BE2C (cell line): ENCODE data around the gene C21orf58.
A peak's percentile ranks its signal among the peaks of the same experiment; 100 is the strongest.

ENCODE experiments used
- DNase-seq: peaks from one replicate; pipeline ENCODE4 v3.0.0-alpha.2; 2020
- H3K27me3 ChIP-seq: fragments of 250-450 bp; sonication (Bioruptor Pico); 2 replicates; pipeline ENCODE4 v1.5.1; 2020; ENCODE audit warnings: mild to moderate bottlenecking
- H3K36me3 ChIP-seq: fragments of 250-450 bp; sonication (Bioruptor Pico); 2 replicates; pipeline ENCODE4 v1.5.1; 2020; ENCODE audit warnings: mild to moderate bottlenecking
- H3K4me1 ChIP-seq: fragments of 250-450 bp; sonication (Bioruptor Pico); 2 replicates; pipeline ENCODE4 v1.5.1; 2020
- H3K4me3 ChIP-seq: 2 replicates; pipeline ENCODE4 v1.5.1; 2011; ENCODE audit warnings: low read depth, low read length
- H3K9me3 ChIP-seq: fragments of 250-450 bp; sonication (Bioruptor Pico); 2 replicates; pipeline ENCODE4 v1.5.1; 2020
- TF ChIP-seq, protein P1 (sequence below): IDR thresholded peaks from 2 replicates; pipeline ENCODE4 v1.5.1; 2012; ENCODE audit warnings: mild to moderate bottlenecking, low read depth, low read length

Gene C21orf58

GRCh38 chr21:46325073-46325912 lies 1.6 kb upstream of the C21orf58 start:
- DNase-seq, result peak; percentile 87
- Histone ChIP-seq H3K4me3 (peak overlapping the region; percentile 85), H3K4me1 (no peaks in the 10 kb centered on the region), H3K27me3 (no peaks in the 10 kb centered on the region), H3K36me3 (peaks cover 18% of the 10 kb centered on the region), H3K9me3 (no peaks in the 10 kb centered on the region)
- TF ChIP-seq, protein P1, sequence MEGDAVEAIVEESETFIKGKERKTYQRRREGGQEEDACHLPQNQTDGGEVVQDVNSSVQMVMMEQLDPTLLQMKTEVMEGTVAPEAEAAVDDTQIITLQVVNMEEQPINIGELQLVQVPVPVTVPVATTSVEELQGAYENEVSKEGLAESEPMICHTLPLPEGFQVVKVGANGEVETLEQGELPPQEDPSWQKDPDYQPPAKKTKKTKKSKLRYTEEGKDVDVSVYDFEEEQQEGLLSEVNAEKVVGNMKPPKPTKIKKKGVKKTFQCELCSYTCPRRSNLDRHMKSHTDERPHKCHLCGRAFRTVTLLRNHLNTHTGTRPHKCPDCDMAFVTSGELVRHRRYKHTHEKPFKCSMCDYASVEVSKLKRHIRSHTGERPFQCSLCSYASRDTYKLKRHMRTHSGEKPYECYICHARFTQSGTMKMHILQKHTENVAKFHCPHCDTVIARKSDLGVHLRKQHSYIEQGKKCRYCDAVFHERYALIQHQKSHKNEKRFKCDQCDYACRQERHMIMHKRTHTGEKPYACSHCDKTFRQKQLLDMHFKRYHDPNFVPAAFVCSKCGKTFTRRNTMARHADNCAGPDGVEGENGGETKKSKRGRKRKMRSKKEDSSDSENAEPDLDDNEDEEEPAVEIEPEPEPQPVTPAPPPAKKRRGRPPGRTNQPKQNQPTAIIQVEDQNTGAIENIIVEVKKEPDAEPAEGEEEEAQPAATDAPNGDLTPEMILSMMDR, result peak; percentile 40

DNA sequence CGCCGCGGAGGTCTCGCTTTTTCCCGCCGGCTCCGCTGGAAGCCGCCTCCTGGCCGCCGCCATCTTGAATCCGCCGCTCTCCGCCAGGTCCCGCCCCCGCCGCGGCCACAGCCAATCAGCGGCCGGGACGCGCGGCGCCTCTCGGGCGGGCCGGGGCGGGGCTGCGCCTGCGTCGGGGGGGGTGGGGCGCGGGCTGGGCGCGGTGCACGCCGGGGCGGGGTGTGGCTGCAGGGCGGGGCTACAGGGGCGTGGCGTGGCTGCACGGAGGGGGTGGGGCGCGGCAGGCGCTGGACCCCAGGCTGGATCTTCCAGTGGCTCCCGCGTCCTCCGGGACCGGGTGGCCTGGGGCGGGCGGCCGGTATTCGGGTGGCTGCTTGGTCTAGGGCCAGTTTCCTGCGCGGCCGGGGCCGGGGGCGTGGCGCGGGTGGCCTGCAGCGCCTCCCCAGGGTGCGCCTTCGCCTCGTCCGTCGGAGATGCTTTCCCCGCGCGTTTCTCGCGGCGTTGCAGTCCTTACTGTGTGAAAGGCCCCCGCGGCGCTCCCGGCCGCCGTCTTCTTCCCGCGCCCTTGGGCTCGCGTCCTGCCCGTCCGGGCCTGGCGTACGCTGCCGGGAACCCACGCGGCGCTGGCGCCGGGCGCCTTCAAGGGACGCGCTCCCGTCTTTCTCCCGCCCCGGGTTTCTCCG lies 861 bp upstream of the C21orf58 start:
- Histone ChIP-seq H3K27me3 (no peaks in the 10 kb centered on the region), H3K36me3 (peaks cover 10% of the 10 kb centered on the region), H3K9me3 (no peaks in the 10 kb centered on the region), H3K4me1 (no peaks in the 10 kb centered on the region), H3K4me3 (peak overlapping the region; percentile 99)
- TF ChIP-seq, protein P1, result no peak
- peak; percentile 96 for DNase-seq

GRCh38 chr21:46323227-46323709 lies 402 bp downstream of the C21orf58 start:
- DNase-seq, result no peak
- TF ChIP-seq, protein P1, result no peak
- H3K4me3 ChIP-seq, result peak overlapping the region; percentile 99
- H3K27me3 ChIP-seq, result no peaks in the 10 kb centered on the region
- H3K4me1 ChIP-seq, result no peaks in the 10 kb centered on the region; the same call in 1 of the 2 replicates
- H3K36me3 ChIP-seq, result peaks cover 9% of the 10 kb centered on the region
- no peaks in the 10 kb centered on the region for H3K9me3 ChIP-seq

DNA sequence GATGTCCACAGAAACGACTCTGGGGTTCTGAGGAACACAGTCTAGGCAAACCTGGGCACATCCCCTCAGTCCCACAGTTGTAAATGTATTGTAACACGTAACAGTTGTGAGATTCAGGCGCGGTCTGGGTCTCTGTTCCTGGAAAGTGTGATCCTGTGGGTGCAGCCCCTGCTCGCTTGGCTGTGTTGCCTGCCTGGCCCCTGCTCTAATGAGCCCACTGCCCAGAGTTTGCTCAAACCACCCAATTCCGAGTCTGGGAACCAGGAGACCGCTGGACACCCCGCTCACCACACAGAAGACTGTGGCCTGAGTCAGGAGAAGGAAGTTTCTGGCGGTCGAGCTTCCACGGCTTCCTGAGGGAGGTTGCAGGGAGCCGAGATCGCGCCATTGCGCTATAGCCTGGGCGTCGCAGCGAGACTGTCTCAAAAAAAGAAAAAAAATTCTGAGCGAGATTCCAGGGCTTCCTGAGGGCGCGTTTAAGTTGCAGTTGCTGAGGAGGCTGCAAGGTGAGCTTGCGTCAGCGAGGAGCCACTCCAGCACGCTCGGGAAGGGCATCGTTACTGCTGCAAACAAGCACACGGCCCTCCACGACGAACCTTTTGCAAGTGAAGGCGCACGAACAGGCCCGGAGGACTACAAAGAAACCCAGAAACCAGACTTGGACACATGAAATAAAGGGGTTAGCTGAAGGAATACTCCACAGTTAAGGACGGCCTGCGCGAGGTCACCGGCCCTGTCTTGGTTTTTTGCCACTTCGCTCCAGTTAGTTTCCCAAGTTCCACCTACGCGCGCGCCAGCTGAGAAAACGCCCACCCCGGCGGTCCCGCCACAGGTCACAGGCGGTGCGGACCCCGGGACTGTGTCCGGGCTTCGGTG lies 1.1 kb downstream of the C21orf58 start:
- Histone ChIP-seq H3K4me1 (no peaks in the 10 kb centered on the region; the same call in 1 of the 2 replicates), H3K9me3 (no peaks in the 10 kb centered on the region), H3K4me3 (peak overlapping the region; percentile 99), H3K27me3 (no peaks in the 10 kb centered on the region), H3K36me3 (peaks cover 6% of the 10 kb centered on the region)
- TF ChIP-seq, protein P1, result no peak
- no peak for DNase-seq

DNA sequence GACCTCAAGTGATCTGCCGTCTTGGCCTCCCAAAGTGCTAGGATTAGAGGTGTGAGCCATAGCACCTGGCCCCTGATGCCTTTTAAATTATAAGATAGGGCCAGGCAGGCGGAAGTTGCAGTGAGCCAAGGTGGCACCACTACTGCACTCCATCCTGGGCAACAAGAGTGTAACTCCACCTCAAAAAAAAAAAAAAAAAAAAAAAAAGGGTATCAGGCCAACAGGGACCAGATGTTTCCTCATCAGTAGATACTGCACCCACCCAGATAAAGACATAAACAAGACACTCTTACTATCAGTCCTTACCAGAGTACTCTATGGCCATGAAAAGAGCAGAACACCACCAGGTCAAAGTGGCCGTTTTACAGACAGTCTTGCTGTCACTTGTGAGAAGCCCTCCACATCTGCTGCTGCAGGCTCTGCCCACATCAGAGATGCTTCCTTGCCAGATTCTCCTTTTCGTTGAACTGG lies 3.3 kb downstream of the C21orf58 start:
- TF ChIP-seq, protein P1, result no peak
- DNase-seq, result no peak
- Histone ChIP-seq H3K36me3 (peaks cover 7% of the 10 kb centered on the region; the same call in 1 of the 2 replicates), H3K4me3 (peak overlapping the region; percentile 99), H3K4me1 (no peaks in the 10 kb centered on the region; the same call in 1 of the 2 replicates), H3K9me3 (no peaks in the 10 kb centered on the region), H3K27me3 (no peaks in the 10 kb centered on the region)
